IMR-90 (cell line): ENCODE data around the gene MRPL12. TPM values are rescaled to one million over a fixed set of nuclear protein-coding genes. Genes with fewer than 3 reads are reported as not detected.

Experiments used
- ATAC-seq: fragments of 200-7000 bp; cut with Tn5 transposase; 2 replicates; pipeline ENCODE4 v1.9.1; 2020; ENCODE audit warnings: low read depth, mild to moderate bottlenecking, moderate library complexity
- BruUV-seq: library from RNA; stranded (reverse); fragments of 400-500 nt; replicated peaks from 2 replicates; lab custom pipeline; 2021; lab: Mats Ljungman, UMichigan
- CTCF ChIA-PET: fragments of 300-600 bp; formaldehyde crosslinking; extraction: SDS; loops from one replicate; lab custom pipeline; 2021; ENCODE audit warnings: antibody characterized with exemption; lab: Yijun Ruan, JAX
- POLR2A ChIA-PET: fragments of 300-600 bp; sonication (Branson Sonifier 250); formaldehyde crosslinking; loops from one replicate; lab custom pipeline; 2022; ENCODE audit warnings: antibody characterized with exemption; ENCODE audit not compliant: unreplicated experiment; lab: Charles Lee
- DNase-seq: peaks from one replicate; pipeline ENCODE4 v3.0.0; 2013
- H2AFZ ChIP-seq: replicated peaks from 2 replicates; pipeline ENCODE3; 2013; ENCODE audit warnings: low read length, mild to moderate bottlenecking; ENCODE audit not compliant: poor library complexity
- H2AK5ac ChIP-seq: 2 replicates; pipeline ENCODE4 v1.6.1; 2013; ENCODE audit warnings: low read depth, low read length, inconsistent platforms
- H2AK9ac ChIP-seq: replicated peaks from 2 replicates; pipeline ENCODE3; 2013; ENCODE audit warnings: mild to moderate bottlenecking, low read depth, low read length, moderate library complexity; ENCODE audit not compliant: poor library complexity
- H2BK120ac ChIP-seq: 2 replicates; pipeline ENCODE4 v1.6.1; 2013; ENCODE audit warnings: low read depth, low read length, inconsistent platforms
- H2BK15ac ChIP-seq: 3 replicates; pipeline ENCODE4 v1.6.1; 2013; ENCODE audit warnings: low read depth, low read length, inconsistent platforms
- H2BK20ac ChIP-seq: 2 replicates; pipeline ENCODE4 v1.6.1; 2013; ENCODE audit warnings: low read depth, mild to moderate bottlenecking, inconsistent platforms, low read length, moderate library complexity
- H2BK5ac ChIP-seq: 2 replicates; pipeline ENCODE4 v1.6.1; 2013; ENCODE audit warnings: mild to moderate bottlenecking, low read depth, low read length, inconsistent platforms; ENCODE audit not compliant: poor library complexity, severe bottlenecking
- H3K14ac ChIP-seq: replicated peaks from 2 replicates; pipeline ENCODE4 v1.6.1; 2013; ENCODE audit warnings: low read depth, low read length, inconsistent platforms
- H3K18ac ChIP-seq: 2 replicates; pipeline ENCODE4 v1.6.1; 2013; ENCODE audit warnings: low read depth, low read length, control low read depth
- H3K23ac ChIP-seq: 2 replicates; pipeline ENCODE4 v1.6.1; 2013; ENCODE audit warnings: low read depth, low read length, inconsistent platforms
- H3K27ac ChIP-seq: 2 replicates; pipeline ENCODE4 v1.5.1; 2013; ENCODE audit warnings: mild to moderate bottlenecking, control low read depth, low read length; ENCODE audit not compliant: insufficient read depth
- H3K27me3 ChIP-seq: 2 replicates; pipeline ENCODE4 v1.6.1; 2013; ENCODE audit warnings: low read length; ENCODE audit not compliant: control insufficient read depth, insufficient read depth
- H3K36me3 ChIP-seq: 2 replicates; pipeline ENCODE4 v1.6.1; 2013; ENCODE audit warnings: low read length, mixed read lengths; ENCODE audit not compliant: control insufficient read depth, insufficient read depth
- H3K4ac ChIP-seq: 2 replicates; pipeline ENCODE4 v1.6.1; 2013; ENCODE audit warnings: low read depth, low read length, inconsistent platforms
- H3K4me1 ChIP-seq: 2 replicates; pipeline ENCODE4 v1.6.1; 2013; ENCODE audit warnings: low read length, mixed read lengths; ENCODE audit not compliant: control insufficient read depth, insufficient read depth
- H3K4me2 ChIP-seq: 2 replicates; pipeline ENCODE4 v1.6.1; 2013; ENCODE audit warnings: low read depth, mild to moderate bottlenecking, control low read depth, low read length, moderate library complexity
- H3K4me3 ChIP-seq: 2 replicates; pipeline ENCODE4 v1.5.1; 2013; ENCODE audit warnings: low read depth, mild to moderate bottlenecking, control low read depth, low read length, moderate library complexity; ENCODE audit not compliant: insufficient read depth
- H3K56ac ChIP-seq: 2 replicates; pipeline ENCODE4 v1.6.1; 2013; ENCODE audit warnings: low read length, inconsistent platforms; ENCODE audit not compliant: insufficient read depth; ENCODE audit errors: extremely low read depth
- H3K79me1 ChIP-seq, 2 experiments: 2 replicates each; pipeline ENCODE4 v1.6.1; 2013; ENCODE audit warnings: low read length in 2 of 2, inconsistent platforms in 1 of 2, low read depth in 1 of 2
- H3K9ac ChIP-seq: 2 replicates; pipeline ENCODE4 v1.6.1; 2013; ENCODE audit warnings: low read depth, low read length, control low read depth
- H3K9me1 ChIP-seq: 2 replicates; pipeline ENCODE4 v1.6.1; 2013; ENCODE audit warnings: low read length, inconsistent platforms; ENCODE audit not compliant: insufficient read depth
- H3K9me3 ChIP-seq: 2 replicates; pipeline ENCODE4 v1.6.1; 2013; ENCODE audit warnings: low read length; ENCODE audit not compliant: control insufficient read depth, insufficient read depth
- H4K20me1 ChIP-seq: 2 replicates; pipeline ENCODE4 v1.6.1; 2013; ENCODE audit warnings: low read length, inconsistent platforms; ENCODE audit not compliant: insufficient read depth
- H4K5ac ChIP-seq: 2 replicates; pipeline ENCODE4 v1.6.1; 2013; ENCODE audit warnings: mild to moderate bottlenecking, low read depth, low read length, control low read depth
- H4K8ac ChIP-seq, 2 experiments: 2 replicates each; pipeline ENCODE4 v1.6.1; 2013; ENCODE audit warnings: low read depth in 2 of 2, low read length in 2 of 2, control low read depth in 1 of 2, inconsistent platforms in 1 of 2
- H4K91ac ChIP-seq: 2 replicates; pipeline ENCODE4 v1.6.1; 2013; ENCODE audit warnings: low read depth, low read length, inconsistent platforms; ENCODE audit not compliant: insufficient read depth
- CHD1 ChIP-seq: IDR thresholded peaks from 2 replicates; pipeline ENCODE4 v1.6.1; 2012; ENCODE audit warnings: low read depth, low read length, improper control_type of control experiment
- WGBS, 2 experiments: methylation state at CpG; one replicate each; pipeline versions ENCODE4 v1.1.5 to v1.1.7; 2013; ENCODE audit warnings: missing lambda C conversion rate in 2 of 2; ENCODE audit not compliant: insufficient read length in 1 of 2; ENCODE audit errors: extremely low coverage in 2 of 2; 5-methylcytosine and 5-hydroxymethylcytosine counted together
- dilution Hi-C: fragments of 300-500 bp; cut with HindIII; formaldehyde crosslinking; loops from one replicate; pipeline ENCODE4 v1.14.3; 2018; ENCODE audit warnings: low sequenced_read_pairs; ENCODE audit not compliant: unreplicated experiment
- in situ Hi-C: fragments of 300-500 bp; cut with MboI; formaldehyde crosslinking; loops from 3 replicates; pipeline ENCODE4 v1.14.3; 2019; ENCODE audit warnings: low sequenced_read_pairs, inconsistent platforms, mixed read lengths
- intact Hi-C: fragments of 100-400 bp; cut with micrococcal nuclease; formaldehyde crosslinking; loops from 2 replicates; pipeline ENCODE4 v1.10.0; 2022
- polyA plus RNA-seq, 3 experiments: library from polyadenylated mRNA; depleted of rRNA; stranded (reverse); fragments of >200 nt; gene quantifications; 2 replicates each; pipeline ENCODE4 v1.2.3, GENCODE V29; 2012; ENCODE audit warnings: low replicate concordance in 1 of 3
- total RNA-seq: library from RNA; depleted of rRNA; stranded (reverse); fragments of >200 nt; gene quantifications from 2 replicates; pipeline ENCODE4 v1.2.3, GENCODE V29; 2012

MRPL12 gene
- total and polyA plus RNA-seq, 2 of the 4 experiments (the other 2 are of a cell fraction): 17.2 to 111 TPM

GRCh38 chr17:81664051-81664470, 39.1 kb upstream of the MRPL12 start:
- no peak for ATAC-seq
- H2BK120ac ChIP-seq: no peak overlapping the region
- H3K9me1 ChIP-seq: peaks cover 19% of the 10 kb centered on the region
- POLR2A ChIA-PET: no interaction called here
- intact Hi-C loops: no loop called here
- H3K9ac ChIP-seq: no peak overlapping the region
- no peak for DNase-seq
- H2BK5ac ChIP-seq: no peak overlapping the region
- BruUV-seq: no TSS peak
- H3K27me3 ChIP-seq: no peaks in the 10 kb centered on the region
- H3K4me2 ChIP-seq: no peak overlapping the region
- CTCF ChIA-PET: no interaction called here
- WGBS, 2 experiments: 100% methylated on average over 5 of the region's 7 CpGs; no CpG with 5 or more reads in 1 of the 2 experiments
- no peak overlapping the region for H3K23ac ChIP-seq
- in situ Hi-C loops: no loop called here
- peaks cover 27 to 40% of the 10 kb centered on the region in 2 experiments for H3K79me1 ChIP-seq
- H3K4me1 ChIP-seq: peaks cover 10% of the 10 kb centered on the region
- dilution Hi-C loops: no loop called here
- no peak overlapping the region for H2AFZ ChIP-seq
- H4K91ac ChIP-seq: no peak overlapping the region
- H3K14ac ChIP-seq: no peak overlapping the region
- H4K20me1 ChIP-seq: no peaks in the 10 kb centered on the region
- no peak overlapping the region for H4K8ac ChIP-seq
- H3K4ac ChIP-seq: no peak overlapping the region
- H2BK15ac ChIP-seq: no peak overlapping the region
- no peak for TF ChIP-seq CHD1
- H3K56ac ChIP-seq: no peak overlapping the region
- H2AK9ac ChIP-seq: no peak overlapping the region
- H4K5ac ChIP-seq: no peak overlapping the region
- no peak overlapping the region for H2AK5ac ChIP-seq
- H3K4me3 ChIP-seq: no peak overlapping the region
- H3K9me3 ChIP-seq: no peaks in the 10 kb centered on the region
- no peak overlapping the region for H2BK20ac ChIP-seq
- peaks cover 15% of the 10 kb centered on the region for H3K36me3 ChIP-seq
- H3K18ac ChIP-seq: no peak overlapping the region
- no peak overlapping the region for H3K27ac ChIP-seq
